WTC11 (cell line): ENCODE measurements around the gene TMEM87A.

Experiments
- FOXJ3 ChIP-seq: sonication (generic); formaldehyde crosslinking; IDR thresholded peaks from 2 replicates; pipeline ENCODE4 v1.9.0; 2021; ENCODE audit warnings: missing genetic modification reagents, mild to moderate bottlenecking, borderline replicate concordance
- TEAD4 ChIP-seq: sonication (generic); formaldehyde crosslinking; IDR thresholded peaks from 2 replicates; pipeline ENCODE4 v1.8.0; 2022; ENCODE audit warnings: mild to moderate bottlenecking, missing genetic modification reagents

DNA sequence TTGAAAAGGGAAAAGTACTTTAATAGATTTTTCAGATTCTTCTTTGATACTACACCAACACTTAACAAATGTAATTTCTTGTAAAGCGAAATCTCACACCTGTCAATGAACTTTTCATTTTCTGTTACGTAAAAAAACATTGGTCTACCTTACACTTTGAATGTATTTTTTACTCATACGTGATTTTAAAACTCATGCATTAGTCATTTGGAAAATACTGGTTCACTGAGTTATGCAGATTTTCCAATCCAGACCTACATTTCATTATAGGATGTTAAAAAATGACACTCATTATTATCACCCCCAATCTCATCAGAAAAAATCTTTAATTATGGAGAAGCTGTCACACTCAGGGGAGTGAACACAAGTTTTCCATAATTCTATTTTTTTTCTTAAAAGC, 79.8 kb downstream of the TMEM87A start:
- TF ChIP-seq FOXJ3 (CRISPR knock-in tag) (no peak), TEAD4 (CRISPR knock-in tag) (no peak)
